Right lobe of liver (tissue), 4 donors: ENCODE results near the gene FTO.

Experiments
- CTCF ChIP-seq, 4 donors: fragments of 200-600 bp in 3 of 4; fragments of 450-650 bp in 1 of 4; IDR thresholded peaks; one replicate each; pipeline versions ENCODE4 v1.5.1 to v1.8.0; 2016 to 2022; ENCODE audit warnings: antibody characterized with exemption in 4 of 4, mild to moderate bottlenecking in 2 of 4
- POLR2A ChIP-seq: fragments of 450-650 bp; IDR thresholded peaks from one replicate; pipeline ENCODE4 v1.6.1; 2017; ENCODE audit warnings: antibody characterized with exemption, mild to moderate bottlenecking
- donor health status: DM: no; HTN: no; CAD: no.
- donor health status: DM: no; HTN: no; CAD: no.
- donor health status: DM: no; HTN: yes; CAD: no.

GRCh38 chr16:53886482-53887378 lies 182.8 kb downstream of the FTO start:
- no peak for TF ChIP-seq CTCF (IDR thresholded peaks at IDR 0.05)
- no peak for TF ChIP-seq POLR2A
